Lower leg skin (tissue), 4 donors: ENCODE results near the gene CAMKK1. TPM values are rescaled to one million over a fixed set of nuclear protein-coding genes. Genes with fewer than 3 reads are reported as not detected.
A peak's percentile ranks its signal among the peaks of the same experiment; 100 is the strongest.

Experiments
- DNase-seq, 2 donors: peaks; one replicate each; pipeline ENCODE4 v3.0.0-alpha.2; 2019; ENCODE audit warnings: low spot score in 2 of 2
- H3K4me3 ChIP-seq: fragments of 200-600 bp; sonication (generic); 2 replicates; pipeline ENCODE4 v1.5.1; 2017; ENCODE audit warnings: mild to moderate bottlenecking, low read depth; ENCODE audit not compliant: poor library complexity, severe bottlenecking
- POLR2A ChIP-seq, 2 donors: fragments of 450-650 bp; IDR thresholded peaks; one replicate each; pipeline ENCODE4 v1.6.1; 2016 to 2017; ENCODE audit warnings: antibody characterized with exemption in 2 of 2, mild to moderate bottlenecking in 1 of 2, moderate library complexity in 1 of 2
- WGBS, 2 donors: methylation state at CpG; one replicate each; pipeline ENCODE4 v1.1.5; 2018; 5-methylcytosine and 5-hydroxymethylcytosine counted together
- intact Hi-C: fragments of 100-400 bp; cut with DNase I; formaldehyde crosslinking; loops from one replicate; pipeline ENCODE4 v1.15.0; 2023; ENCODE audit warnings: low total_unique reads
- total RNA-seq, 4 donors: library from RNA; depleted of rRNA; stranded (reverse); fragments of >200 nt; gene quantifications; one replicate each; pipeline ENCODE4 v1.1.0, GENCODE V29; 2016
- TF ChIP-seq, protein P1 (sequence below), 3 donors: fragments of 450-650 bp; IDR thresholded peaks; one replicate each; pipeline ENCODE4 v1.5.1; 2016; ENCODE audit warnings: antibody characterized with exemption in 3 of 3, mild to moderate bottlenecking in 3 of 3, moderate library complexity in 2 of 3

The CAMKK1 gene
- total RNA-seq, 4 donors from 2014 or later, result 7.3 to 21.2 (median 14.6) TPM

DNA sequence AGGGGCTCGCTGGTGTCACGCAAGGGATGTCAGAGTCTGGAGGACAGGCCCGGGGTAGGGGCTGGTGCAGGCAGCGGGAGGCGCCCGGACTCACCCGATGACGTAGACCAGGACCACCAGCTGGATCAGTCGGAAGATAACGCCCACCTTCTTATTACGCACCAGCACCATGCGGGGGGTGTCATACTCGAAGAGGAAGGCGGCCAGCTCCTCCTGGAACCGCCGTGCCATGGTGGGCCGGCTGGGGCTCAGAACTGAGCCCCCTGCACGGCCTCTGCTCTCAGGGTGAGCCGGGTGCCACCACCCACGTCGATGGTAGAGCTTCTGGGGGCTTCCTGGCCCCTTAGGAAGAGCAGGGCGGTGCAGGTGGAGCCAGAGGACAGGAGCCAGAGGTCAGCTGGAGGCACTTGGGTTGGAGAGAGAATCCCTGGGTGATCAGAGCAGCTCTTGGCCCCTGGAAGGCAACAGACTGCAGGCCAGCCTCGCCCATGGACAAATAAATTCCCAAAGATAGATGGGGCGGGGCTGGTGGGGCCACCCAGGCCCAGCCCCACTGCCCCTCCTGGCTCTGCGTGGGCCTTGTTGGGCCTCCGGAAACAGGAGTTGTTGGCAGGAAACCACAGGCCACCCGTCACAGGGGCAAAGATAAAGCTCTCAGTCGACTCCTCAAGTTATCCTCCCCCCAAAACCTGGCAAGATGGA, 23.3 kb upstream of the CAMKK1 start, which contains the start of gene P2RX1:
Gene P2RX1 (minus strand): TSS at position 471 of the 702 bp plus-strand sequence. CDS start 240 bp downstream, at position 231.
- 77% methylated on average over 20 to 27 of the region's 28 CpGs for WGBS, 2 donors
- no peak for DNase-seq
- intact Hi-C loops, result no loop called here

DNA sequence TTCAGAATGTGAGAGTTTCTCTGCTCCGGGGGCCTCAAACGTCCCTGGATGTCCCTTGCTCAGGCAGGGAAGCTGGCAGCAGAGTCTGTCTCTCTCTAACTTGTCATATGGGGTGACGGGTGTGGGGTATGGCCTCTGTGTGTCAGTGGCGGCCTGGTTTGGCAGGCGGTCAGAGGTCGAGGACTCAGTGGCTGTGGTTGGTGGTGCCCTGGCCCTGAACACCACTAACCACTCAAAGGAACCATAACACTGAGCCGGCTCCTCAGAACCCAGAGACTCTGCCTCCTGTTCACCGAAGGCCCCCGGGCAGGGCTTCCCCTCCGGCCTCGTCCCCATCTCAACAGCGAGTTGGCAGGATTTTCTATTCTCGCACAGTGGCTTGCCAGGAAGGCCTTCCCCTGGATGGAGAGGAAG, 22.7 kb upstream of the CAMKK1 start:
- H3K4me3 ChIP-seq, result no peak overlapping the region
- WGBS, 2 donors, result 64 to 87% methylated on average over 7 to 11 of the region's 13 CpGs
- intact Hi-C loops, result no loop called here
- no peak for DNase-seq
- no peak for TF ChIP-seq POLR2A (IDR thresholded peaks at IDR 0.05)
- TF ChIP-seq, protein P1, sequence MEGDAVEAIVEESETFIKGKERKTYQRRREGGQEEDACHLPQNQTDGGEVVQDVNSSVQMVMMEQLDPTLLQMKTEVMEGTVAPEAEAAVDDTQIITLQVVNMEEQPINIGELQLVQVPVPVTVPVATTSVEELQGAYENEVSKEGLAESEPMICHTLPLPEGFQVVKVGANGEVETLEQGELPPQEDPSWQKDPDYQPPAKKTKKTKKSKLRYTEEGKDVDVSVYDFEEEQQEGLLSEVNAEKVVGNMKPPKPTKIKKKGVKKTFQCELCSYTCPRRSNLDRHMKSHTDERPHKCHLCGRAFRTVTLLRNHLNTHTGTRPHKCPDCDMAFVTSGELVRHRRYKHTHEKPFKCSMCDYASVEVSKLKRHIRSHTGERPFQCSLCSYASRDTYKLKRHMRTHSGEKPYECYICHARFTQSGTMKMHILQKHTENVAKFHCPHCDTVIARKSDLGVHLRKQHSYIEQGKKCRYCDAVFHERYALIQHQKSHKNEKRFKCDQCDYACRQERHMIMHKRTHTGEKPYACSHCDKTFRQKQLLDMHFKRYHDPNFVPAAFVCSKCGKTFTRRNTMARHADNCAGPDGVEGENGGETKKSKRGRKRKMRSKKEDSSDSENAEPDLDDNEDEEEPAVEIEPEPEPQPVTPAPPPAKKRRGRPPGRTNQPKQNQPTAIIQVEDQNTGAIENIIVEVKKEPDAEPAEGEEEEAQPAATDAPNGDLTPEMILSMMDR (IDR thresholded peaks at IDR 0.05), result no peak

More for the DNA sequence above, 23.3 kb upstream of the CAMKK1 start, which contains the start of gene P2RX1:
- no peak for TF ChIP-seq POLR2A (IDR thresholded peaks at IDR 0.05)
- TF ChIP-seq, protein P1 (IDR thresholded peaks at IDR 0.05), result no peak
- no peak within 1 kb of the TSS for H3K4me3 ChIP-seq

DNA sequence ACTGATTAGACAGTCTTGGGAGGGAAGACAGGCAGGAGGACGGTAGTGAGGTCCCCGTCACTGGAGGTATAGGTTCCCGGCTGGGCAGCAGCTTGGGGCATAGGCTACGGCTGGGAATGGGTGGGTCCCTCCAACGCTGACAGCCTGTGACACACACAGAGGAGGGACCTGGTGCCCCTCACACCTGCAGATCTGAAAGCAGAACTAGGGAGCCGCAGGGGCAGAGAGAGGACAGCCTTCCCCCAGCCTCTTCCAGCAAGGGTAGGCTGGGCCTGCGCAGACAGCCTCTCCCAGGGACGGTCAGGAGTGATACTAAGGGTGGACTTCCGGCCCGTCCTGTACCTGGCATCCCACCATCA, 21.4 kb upstream of the CAMKK1 start:
- DNase-seq, result no peak
- intact Hi-C loops, result loop anchor here (5.0 kb wide), 1 partner anchor 88 kb away; no protein-coding TSS in a partner anchor
- TF ChIP-seq, protein P1 (IDR thresholded peaks at IDR 0.05), result no peak
- no peak for TF ChIP-seq POLR2A (IDR thresholded peaks at IDR 0.05)
- WGBS, 2 donors, result 82 to 88% methylated on average over 8 to 10 of the region's 10 CpGs
- no peak overlapping the region for H3K4me3 ChIP-seq

DNA sequence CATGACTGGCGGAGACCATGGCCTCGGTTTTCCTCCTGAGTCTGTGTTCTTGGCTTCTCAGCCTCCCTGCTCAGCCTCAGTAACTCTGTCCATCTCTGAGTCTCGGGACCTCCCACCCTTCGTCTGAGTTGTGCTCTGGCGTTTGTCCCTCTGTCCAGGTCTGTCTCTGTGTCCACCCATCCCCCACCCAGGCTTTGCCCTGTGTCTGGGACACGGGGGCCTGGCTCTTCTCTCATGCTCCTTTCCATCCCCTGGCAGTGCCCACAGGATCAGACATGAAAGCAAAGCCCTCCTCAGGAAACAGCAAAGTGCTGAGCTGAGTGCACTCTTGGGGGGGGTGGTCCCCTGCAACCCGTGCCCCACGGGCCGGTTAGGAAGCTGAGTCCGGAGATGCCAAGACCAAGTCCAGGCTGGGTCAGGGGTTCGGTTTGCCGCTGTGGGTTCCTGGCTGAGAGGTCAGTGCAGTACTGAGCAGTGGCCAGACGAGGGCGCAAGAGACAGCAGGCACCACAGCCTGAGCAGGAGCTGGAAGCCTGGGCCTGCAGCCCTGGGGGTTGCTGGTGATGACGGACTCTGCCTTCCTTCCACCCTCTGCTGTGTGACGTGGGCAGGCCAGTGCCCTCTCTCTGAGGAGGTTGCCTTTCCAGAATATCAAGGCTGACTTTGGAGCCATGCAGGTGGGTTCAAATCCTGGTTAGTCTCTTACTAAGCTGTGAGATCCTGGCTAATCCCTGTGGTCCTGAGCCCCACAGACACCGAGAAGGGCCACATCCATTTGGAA, 20.9 kb upstream of the CAMKK1 start:
- intact Hi-C loops, result loop anchor here (5.0 kb wide), 1 partner anchor 89 kb away; no protein-coding TSS in a partner anchor
- peak; percentile 66 to 94 for DNase-seq
- TF ChIP-seq, protein P1 (IDR thresholded peaks at IDR 0.05), result peak in 2 of 3 donors; percentile 56 to 64
- no peak for TF ChIP-seq POLR2A (IDR thresholded peaks at IDR 0.05)
- WGBS, 2 donors, result 33 to 44% methylated on average over 11 to 15 of the region's 17 CpGs
- no peak overlapping the region for H3K4me3 ChIP-seq

DNA sequence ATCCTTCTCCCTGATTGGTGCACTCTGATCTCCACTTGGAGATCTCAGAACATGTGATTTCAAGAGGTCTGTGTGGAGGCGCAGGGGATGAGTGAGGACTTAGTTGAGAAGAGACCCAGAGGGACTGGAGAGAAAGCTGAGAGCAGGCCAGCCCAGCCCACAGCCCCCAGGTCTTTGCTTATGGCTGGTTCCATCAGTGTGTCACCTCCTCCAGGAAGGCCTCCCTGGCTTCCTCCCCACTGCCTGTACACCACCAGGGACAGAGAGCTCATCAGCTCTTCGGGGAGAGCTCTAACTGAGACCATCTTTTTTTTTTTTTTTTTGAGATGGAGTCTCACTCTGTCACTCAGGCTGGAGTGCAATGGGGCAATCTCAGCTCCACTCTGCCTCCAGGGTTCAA, 20.0 kb upstream of the CAMKK1 start:
- DNase-seq, result no peak
- TF ChIP-seq, protein P1 (IDR thresholded peaks at IDR 0.05), result no peak
- 88 to 92% methylated on average over 2 of the region's 2 CpGs for WGBS, 2 donors
- H3K4me3 ChIP-seq, result no peak overlapping the region
- intact Hi-C loops, result loop anchor here (5.0 kb wide), 1 partner anchor 89 kb away; no protein-coding TSS in a partner anchor
